PFSK-1 (cell line): ENCODE results near the gene CNTNAP5.

Experiments used
- FOXP2 ChIP-seq: optimal IDR thresholded peaks from 2 replicates; pipeline ENCODE3; 2011; ENCODE audit warnings: borderline replicate concordance, control low read depth, inconsistent platforms; ENCODE audit not compliant: insufficient read depth; ENCODE audit errors: extremely low read length, extremely low read depth
- POLR2AphosphoS5 ChIP-seq: IDR thresholded peaks from 2 replicates; pipeline ENCODE4 v1.6.1; 2012; ENCODE audit warnings: low read depth, mild to moderate bottlenecking, control low read depth, low read length, moderate library complexity
- SIN3A ChIP-seq: IDR thresholded peaks from 2 replicates; pipeline ENCODE4 v1.6.1; 2012; ENCODE audit warnings: mild to moderate bottlenecking, low read length, moderate library complexity, borderline replicate concordance; ENCODE audit not compliant: insufficient read depth
- TAF1 ChIP-seq: IDR thresholded peaks from 2 replicates; pipeline ENCODE4 v1.6.1; 2012; ENCODE audit warnings: low read length, control low read depth, borderline replicate concordance; ENCODE audit not compliant: insufficient read depth
- TF ChIP-seq, protein P1 (sequence below), 2 experiments: IDR thresholded peaks; 2 replicates each; pipeline versions ENCODE4 v1.6.1 to v1.8.0; 2011 to 2012; ENCODE audit warnings: low read depth in 2 of 2, low read length in 2 of 2, control low read depth in 1 of 2, inconsistent platforms in 1 of 2, mild to moderate bottlenecking in 1 of 2, moderate library complexity in 1 of 2; ENCODE audit not compliant: insufficient read depth in 1 of 2

Gene CNTNAP5

DNA sequence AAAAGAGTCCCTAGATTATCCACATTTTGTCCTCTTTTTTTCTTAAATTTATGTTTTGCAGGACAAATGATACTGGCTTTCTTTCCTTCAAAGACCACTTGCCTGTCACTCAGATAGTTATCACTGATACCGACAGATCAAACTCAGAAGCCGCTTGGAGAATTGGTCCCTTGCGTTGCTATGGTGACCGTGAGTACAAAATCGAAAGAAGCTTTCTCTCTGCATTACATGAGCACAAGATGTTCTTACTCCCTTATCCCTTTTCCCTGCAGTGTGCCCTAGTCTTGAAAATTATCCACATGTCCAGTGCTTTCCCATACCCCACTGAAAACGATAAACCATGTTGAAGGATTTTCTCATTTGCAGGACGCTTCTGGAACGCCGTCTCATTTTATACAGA is 738.5 kb downstream of the CNTNAP5 start:
- TF ChIP-seq POLR2AphosphoS5 (no peak), SIN3A (no peak), FOXP2 (no peak), TAF1 (no peak)
- TF ChIP-seq, protein P1, sequence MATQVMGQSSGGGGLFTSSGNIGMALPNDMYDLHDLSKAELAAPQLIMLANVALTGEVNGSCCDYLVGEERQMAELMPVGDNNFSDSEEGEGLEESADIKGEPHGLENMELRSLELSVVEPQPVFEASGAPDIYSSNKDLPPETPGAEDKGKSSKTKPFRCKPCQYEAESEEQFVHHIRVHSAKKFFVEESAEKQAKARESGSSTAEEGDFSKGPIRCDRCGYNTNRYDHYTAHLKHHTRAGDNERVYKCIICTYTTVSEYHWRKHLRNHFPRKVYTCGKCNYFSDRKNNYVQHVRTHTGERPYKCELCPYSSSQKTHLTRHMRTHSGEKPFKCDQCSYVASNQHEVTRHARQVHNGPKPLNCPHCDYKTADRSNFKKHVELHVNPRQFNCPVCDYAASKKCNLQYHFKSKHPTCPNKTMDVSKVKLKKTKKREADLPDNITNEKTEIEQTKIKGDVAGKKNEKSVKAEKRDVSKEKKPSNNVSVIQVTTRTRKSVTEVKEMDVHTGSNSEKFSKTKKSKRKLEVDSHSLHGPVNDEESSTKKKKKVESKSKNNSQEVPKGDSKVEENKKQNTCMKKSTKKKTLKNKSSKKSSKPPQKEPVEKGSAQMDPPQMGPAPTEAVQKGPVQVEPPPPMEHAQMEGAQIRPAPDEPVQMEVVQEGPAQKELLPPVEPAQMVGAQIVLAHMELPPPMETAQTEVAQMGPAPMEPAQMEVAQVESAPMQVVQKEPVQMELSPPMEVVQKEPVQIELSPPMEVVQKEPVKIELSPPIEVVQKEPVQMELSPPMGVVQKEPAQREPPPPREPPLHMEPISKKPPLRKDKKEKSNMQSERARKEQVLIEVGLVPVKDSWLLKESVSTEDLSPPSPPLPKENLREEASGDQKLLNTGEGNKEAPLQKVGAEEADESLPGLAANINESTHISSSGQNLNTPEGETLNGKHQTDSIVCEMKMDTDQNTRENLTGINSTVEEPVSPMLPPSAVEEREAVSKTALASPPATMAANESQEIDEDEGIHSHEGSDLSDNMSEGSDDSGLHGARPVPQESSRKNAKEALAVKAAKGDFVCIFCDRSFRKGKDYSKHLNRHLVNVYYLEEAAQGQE (IDR thresholded peaks at IDR 0.05; ENCODE audit: insufficient read depth in 1 of 2, low read depth in 2 of 2, low read length in 2 of 2) = no peak

DNA sequence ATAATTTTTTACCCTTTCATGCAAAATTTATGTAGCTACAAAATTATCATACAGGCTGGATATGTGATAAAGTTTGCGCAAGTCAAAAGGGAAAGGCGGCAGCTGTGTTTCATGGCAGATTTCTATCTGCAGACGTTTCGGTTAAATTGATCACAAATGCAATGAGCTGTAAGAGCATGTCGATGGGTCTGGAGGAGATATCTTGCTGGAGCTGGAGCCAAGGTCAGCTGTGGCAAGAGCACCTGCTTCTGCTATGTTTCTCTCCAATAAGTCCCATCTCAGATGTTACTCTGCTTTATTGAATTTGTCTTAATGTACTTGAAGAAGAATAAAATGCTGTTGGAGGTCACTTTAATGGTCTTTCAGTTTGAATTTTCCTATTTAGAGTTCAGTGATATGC is 749.7 kb downstream of the CNTNAP5 start:
- no peak for TF ChIP-seq TAF1
- TF ChIP-seq POLR2AphosphoS5 = no peak
- TF ChIP-seq, protein P1 (IDR thresholded peaks at IDR 0.05; ENCODE audit: insufficient read depth in 1 of 2, low read depth in 2 of 2, low read length in 2 of 2) = no peak
- TF ChIP-seq SIN3A = no peak
- no peak for TF ChIP-seq FOXP2

GRCh38 chr2:124776332-124776731 is 751.2 kb downstream of the CNTNAP5 start:
- no peak for TF ChIP-seq FOXP2
- TF ChIP-seq, protein P1 (IDR thresholded peaks at IDR 0.05; ENCODE audit: insufficient read depth in 1 of 2, low read depth in 2 of 2, low read length in 2 of 2) = no peak
- TF ChIP-seq SIN3A = no peak
- no peak for TF ChIP-seq POLR2AphosphoS5
- TF ChIP-seq TAF1 = no peak

DNA sequence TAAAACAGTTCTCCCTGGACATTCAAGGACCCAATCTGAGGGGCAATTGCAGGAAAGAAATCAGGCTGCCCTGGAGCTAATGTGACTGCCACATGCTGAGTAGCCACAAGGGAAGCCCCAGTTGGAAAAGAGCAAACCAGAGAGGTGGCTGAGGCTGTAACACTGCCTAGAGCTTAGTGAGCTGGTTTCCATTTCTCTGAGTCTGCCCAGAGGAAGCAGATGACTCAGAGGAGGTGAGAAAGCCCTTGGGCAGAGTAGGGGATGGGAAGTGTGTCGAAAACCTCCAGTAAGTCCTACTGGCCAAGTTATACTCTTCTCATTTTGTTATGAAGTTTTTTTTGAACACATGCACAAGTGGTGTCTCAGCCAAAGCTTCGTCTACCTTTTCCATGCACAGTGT is 753.0 kb downstream of the CNTNAP5 start:
- TF ChIP-seq, protein P1 (IDR thresholded peaks at IDR 0.05; ENCODE audit: insufficient read depth in 1 of 2, low read depth in 2 of 2, low read length in 2 of 2) = no peak
- TF ChIP-seq POLR2AphosphoS5 (no peak), SIN3A (no peak), TAF1 (no peak), FOXP2 (no peak)

DNA sequence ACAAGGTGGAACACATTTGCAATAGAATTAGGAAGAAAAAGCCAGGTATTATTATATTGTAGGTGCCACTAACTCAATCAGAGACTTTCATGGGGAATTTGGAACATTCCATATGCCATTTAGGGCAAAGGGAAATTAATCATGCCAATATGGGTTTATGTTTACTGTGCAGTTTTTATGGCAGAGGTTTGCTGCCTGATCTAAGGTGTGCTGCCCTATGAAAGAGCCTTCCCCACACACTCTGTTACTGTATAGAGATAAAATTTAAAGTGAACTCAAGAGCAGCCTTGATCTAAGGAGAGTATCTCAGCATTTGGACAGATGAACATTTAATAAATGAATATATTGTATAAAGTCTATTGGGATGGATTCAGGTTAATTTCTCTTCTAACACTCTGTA is 771.6 kb downstream of the CNTNAP5 start:
- TF ChIP-seq TAF1 (no peak), POLR2AphosphoS5 (no peak), SIN3A (no peak)
- TF ChIP-seq, protein P1 (IDR thresholded peaks at IDR 0.05; ENCODE audit: insufficient read depth in 1 of 2, low read depth in 2 of 2, low read length in 2 of 2) = no peak
